Neuronal stem cell (in vitro differentiated cells): ENCODE measurements around the gene ISG15.

ENCODE experiments used
- DNase-seq: peaks from one replicate; pipeline ENCODE4 v3.0.0-alpha.2; 2013; ENCODE audit warnings: low spot score
- H2AFZ ChIP-seq: one replicate; pipeline ENCODE4 v1.6.1; 2013; ENCODE audit warnings: mild to moderate bottlenecking, low read length, inconsistent platforms
- H2AK5ac ChIP-seq: 2 replicates; pipeline ENCODE4 v1.6.1; 2013; ENCODE audit warnings: low read depth, mild to moderate bottlenecking, inconsistent platforms, low read length, moderate library complexity, mixed read lengths
- H2BK120ac ChIP-seq: 2 replicates; pipeline ENCODE4 v1.6.1; 2013; ENCODE audit warnings: low read depth, mild to moderate bottlenecking, inconsistent platforms, low read length, moderate library complexity, mixed read lengths
- H2BK12ac ChIP-seq: one replicate; pipeline ENCODE4 v1.6.1; 2013; ENCODE audit warnings: low read length, inconsistent platforms
- H2BK15ac ChIP-seq: 2 replicates; pipeline ENCODE4 v1.6.1; 2013; ENCODE audit warnings: mild to moderate bottlenecking, low read length, inconsistent platforms, mixed read lengths
- H2BK5ac ChIP-seq: one replicate; pipeline ENCODE4 v1.6.1; 2013; ENCODE audit warnings: inconsistent platforms, mild to moderate bottlenecking, low read length, moderate library complexity
- H3K14ac ChIP-seq: one replicate; pipeline ENCODE4 v1.6.1; 2013; ENCODE audit warnings: low read length, inconsistent platforms
- H3K18ac ChIP-seq: 2 replicates; pipeline ENCODE4 v1.6.1; 2013; ENCODE audit warnings: low read length, inconsistent platforms
- H3K23ac ChIP-seq: 2 replicates; pipeline ENCODE4 v1.6.1; 2013; ENCODE audit warnings: low read depth, mild to moderate bottlenecking, mixed read lengths, low read length, inconsistent platforms; ENCODE audit not compliant: poor library complexity
- H3K27ac ChIP-seq: replicated peaks from 3 replicates; pipeline ENCODE4 v1.5.1; 2013; ENCODE audit warnings: low read length, inconsistent platforms
- H3K27me3 ChIP-seq, 3 experiments: 2 replicates each; pipeline ENCODE4 v1.6.1; 2013; ENCODE audit warnings: low read length in 3 of 3, mild to moderate bottlenecking in 2 of 3, inconsistent platforms in 1 of 3, low read depth in 1 of 3, mixed read lengths in 1 of 3, moderate library complexity in 1 of 3; ENCODE audit not compliant: control insufficient read depth in 3 of 3, insufficient read depth in 3 of 3
- H3K36me3 ChIP-seq, 2 donors: replicated peaks in 1 of 2; 2 replicates each; pipeline ENCODE4 v1.6.1; 2013; ENCODE audit warnings: low read length in 2 of 2; ENCODE audit not compliant: control insufficient read depth in 2 of 2, insufficient read depth in 2 of 2
- H3K4ac ChIP-seq: 2 replicates; pipeline ENCODE4 v1.6.1; 2013; ENCODE audit warnings: inconsistent platforms, mild to moderate bottlenecking, low read length, moderate library complexity
- H3K4me1 ChIP-seq, 2 donors: 1 replicate in 1 of 2; 2 replicates in 1 of 2; pipeline ENCODE4 v1.6.1; 2013; ENCODE audit warnings: low read length in 2 of 2, low read depth in 1 of 2; ENCODE audit not compliant: control insufficient read depth in 2 of 2, insufficient read depth in 1 of 2
- H3K4me2 ChIP-seq: one replicate; pipeline ENCODE4 v1.6.1; 2013; ENCODE audit warnings: mild to moderate bottlenecking, low read length, inconsistent platforms; ENCODE audit not compliant: insufficient read depth, poor library complexity, severe bottlenecking
- H3K4me3 ChIP-seq, 2 donors: 2 replicates each; pipeline ENCODE4 v1.5.1; 2013; ENCODE audit warnings: low read length in 2 of 2, mild to moderate bottlenecking in 2 of 2, inconsistent platforms in 1 of 2, moderate library complexity in 1 of 2
- H3K79me1 ChIP-seq: one replicate; pipeline ENCODE4 v1.6.1; 2013; ENCODE audit warnings: low read depth, mild to moderate bottlenecking, inconsistent platforms, low read length, moderate library complexity
- H3K9ac ChIP-seq: one replicate; pipeline ENCODE4 v1.6.1; 2013; ENCODE audit warnings: mild to moderate bottlenecking, low read depth, low read length, inconsistent platforms; ENCODE audit not compliant: poor library complexity
- H3K9me3 ChIP-seq, 2 donors: replicated peaks in 1 of 2; 2 replicates each; pipeline versions ENCODE3 to v1.6.1; 2013; ENCODE audit warnings: low read length in 2 of 2, mild to moderate bottlenecking in 2 of 2, inconsistent platforms in 1 of 2, low read depth in 1 of 2, mixed read lengths in 1 of 2, moderate library complexity in 1 of 2; ENCODE audit not compliant: control insufficient read depth in 2 of 2, insufficient read depth in 1 of 2
- H4K8ac ChIP-seq: one replicate; pipeline ENCODE4 v1.6.1; 2013; ENCODE audit warnings: low read depth, mild to moderate bottlenecking, inconsistent platforms, low read length, moderate library complexity
- H4K91ac ChIP-seq: one replicate; pipeline ENCODE4 v1.6.1; 2013; ENCODE audit warnings: low read length, low read depth, mild to moderate bottlenecking, inconsistent platforms; ENCODE audit not compliant: poor library complexity
- WGBS, 2 donors: extraction: QIAGEN DNeasy Blood & Tissue Kit; methylation state at CpG; one replicate each; pipeline ENCODE4 v1.1.7; 2013; ENCODE audit warnings: missing lambda C conversion rate in 2 of 2, mixed read lengths in 1 of 2; ENCODE audit not compliant: insufficient read length in 2 of 2, insufficient replicate concordance in 1 of 2; ENCODE audit errors: extremely low coverage in 2 of 2; 5-methylcytosine and 5-hydroxymethylcytosine counted together

The ISG15 gene

DNA sequence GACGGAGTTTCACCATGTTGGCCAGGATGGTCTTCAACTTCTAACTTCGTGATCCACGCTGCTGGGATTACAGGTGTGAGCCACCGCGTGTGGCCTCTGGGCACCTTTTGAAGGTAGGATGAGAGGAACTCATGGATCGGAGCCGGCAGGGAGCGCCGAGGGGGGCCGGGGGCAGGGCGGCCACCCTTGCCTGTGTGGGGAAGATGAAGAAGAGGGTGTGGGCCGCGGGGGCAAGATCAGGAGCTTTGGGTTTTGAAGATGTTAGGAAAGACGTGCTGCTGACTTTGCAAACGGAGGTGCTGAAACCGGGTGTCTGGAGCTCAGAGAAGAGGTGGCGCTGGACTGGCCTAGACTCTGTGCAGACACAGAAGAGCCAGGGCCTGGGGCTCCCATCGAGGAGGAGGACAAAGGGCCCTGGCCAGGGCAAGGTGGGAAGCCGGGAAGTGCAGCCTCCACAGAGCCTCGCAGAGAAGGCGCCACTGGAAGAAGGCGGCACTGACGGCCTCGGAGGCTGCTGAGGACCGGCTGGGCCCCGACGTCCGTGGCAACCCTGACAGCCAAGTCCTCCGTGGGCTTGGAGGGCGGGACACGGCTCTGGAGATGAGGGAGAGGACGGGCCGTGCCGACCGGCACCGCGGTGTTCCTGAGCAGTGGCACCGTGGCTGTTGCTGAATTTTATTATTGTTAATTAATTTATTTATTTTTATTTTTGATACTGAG lies 47.1 kb downstream of the ISG15 start:
- WGBS, 2 donors: no CpG with 5 or more reads among the region's 38 CpGs
- peak overlapping the region; percentile 92 for H2BK15ac ChIP-seq

DNA sequence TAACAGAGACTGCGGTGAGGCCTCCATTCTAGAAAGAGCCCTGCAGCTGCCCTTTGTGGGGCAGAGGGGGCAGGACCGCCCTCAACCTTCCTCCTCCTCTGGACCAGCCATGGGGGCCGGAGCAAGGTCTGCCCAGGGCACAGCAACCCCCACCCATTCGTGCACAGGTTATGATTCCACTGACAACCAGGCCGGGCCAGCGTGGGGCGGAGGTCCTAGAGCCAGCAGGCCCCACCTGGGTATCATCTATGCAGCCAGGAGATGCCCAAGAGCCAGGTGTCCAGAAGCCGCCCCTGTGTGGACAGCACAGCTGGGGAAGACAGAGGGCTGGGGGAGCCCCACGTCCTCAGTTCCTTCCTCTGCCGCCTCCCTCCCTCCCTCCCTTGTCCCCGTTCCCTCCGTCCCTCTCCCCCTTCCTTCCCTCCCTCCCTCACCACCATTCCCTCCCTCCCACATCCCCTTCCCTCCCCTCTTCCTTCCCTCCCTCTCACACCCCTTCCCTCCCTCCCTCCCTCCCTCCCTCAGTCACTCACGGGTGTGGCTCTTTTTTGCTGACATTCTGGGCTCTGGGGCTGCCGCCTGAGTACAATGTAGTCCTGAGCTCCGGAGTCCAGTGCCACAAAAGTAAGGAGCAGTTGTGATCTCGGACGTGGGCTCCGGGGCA lies 48.5 kb downstream of the ISG15 start:
- Histone ChIP-seq H4K8ac (no peak overlapping the region), H3K18ac (peak overlapping the region; percentile 89), H3K4me1 (peaks cover 31 to 36% of the 10 kb centered on the region in 2 donors), H3K9me3 (no peaks in the 10 kb centered on the region), H2BK12ac (no peak overlapping the region), H2BK15ac (peak overlapping the region; percentile 81), H3K4ac (no peak overlapping the region), H3K23ac (no peak overlapping the region), H2AK5ac (peak overlapping the region; percentile 96), H3K79me1 (no peaks in the 10 kb centered on the region), H3K27me3 (peaks cover 4 to 62% (median 46%) of the 10 kb centered on the region in 3 experiments), H3K14ac (no peak overlapping the region), H2BK5ac (peak overlapping the region; percentile 24), H3K27ac (no peak overlapping the region), H3K9ac (peak overlapping the region; percentile 44), H3K36me3 (no peaks in the 10 kb centered on the region), H3K4me3 (no peak overlapping the region), H2AFZ (peak overlapping the region; percentile 61), H2BK120ac (no peak overlapping the region), H4K91ac (no peak overlapping the region), H3K4me2 (no peak overlapping the region)
- no CpG with 5 or more reads among the region's 18 CpGs for WGBS, 2 donors
- DNase-seq: no peak

More for the DNA sequence above, 47.1 kb downstream of the ISG15 start:
- H3K18ac ChIP-seq: peak overlapping the region; percentile 71
- peak overlapping the region; percentile 21 for H3K14ac ChIP-seq
- peak overlapping the region; percentile 63 for H2AK5ac ChIP-seq
- H2AFZ ChIP-seq: no peak overlapping the region
- no peak overlapping the region for H4K91ac ChIP-seq
- no peak overlapping the region for H3K27ac ChIP-seq
- H3K4me2 ChIP-seq: peak overlapping the region; percentile 95
- no peaks in the 10 kb centered on the region for H3K79me1 ChIP-seq
- peaks cover 0 to 2% of the 10 kb centered on the region in 2 donors for H3K36me3 ChIP-seq
- peak overlapping the region; percentile 73 for H3K23ac ChIP-seq
- H3K9me3 ChIP-seq: no peaks in the 10 kb centered on the region
- no peak overlapping the region for H2BK12ac ChIP-seq
- H3K4me1 ChIP-seq: peaks cover 31 to 36% of the 10 kb centered on the region in 2 donors
- no peak for DNase-seq
- no peak overlapping the region for H3K4ac ChIP-seq
- no peak overlapping the region for H4K8ac ChIP-seq
- no peak overlapping the region for H2BK120ac ChIP-seq
- peak overlapping the region; percentile 82 for H2BK5ac ChIP-seq
- no peak overlapping the region for H3K9ac ChIP-seq
- peaks cover 4 to 49% (median 46%) of the 10 kb centered on the region in 3 experiments for H3K27me3 ChIP-seq
- H3K4me3 ChIP-seq: peak overlapping the region in 1 of 2 donors; percentile 40

DNA sequence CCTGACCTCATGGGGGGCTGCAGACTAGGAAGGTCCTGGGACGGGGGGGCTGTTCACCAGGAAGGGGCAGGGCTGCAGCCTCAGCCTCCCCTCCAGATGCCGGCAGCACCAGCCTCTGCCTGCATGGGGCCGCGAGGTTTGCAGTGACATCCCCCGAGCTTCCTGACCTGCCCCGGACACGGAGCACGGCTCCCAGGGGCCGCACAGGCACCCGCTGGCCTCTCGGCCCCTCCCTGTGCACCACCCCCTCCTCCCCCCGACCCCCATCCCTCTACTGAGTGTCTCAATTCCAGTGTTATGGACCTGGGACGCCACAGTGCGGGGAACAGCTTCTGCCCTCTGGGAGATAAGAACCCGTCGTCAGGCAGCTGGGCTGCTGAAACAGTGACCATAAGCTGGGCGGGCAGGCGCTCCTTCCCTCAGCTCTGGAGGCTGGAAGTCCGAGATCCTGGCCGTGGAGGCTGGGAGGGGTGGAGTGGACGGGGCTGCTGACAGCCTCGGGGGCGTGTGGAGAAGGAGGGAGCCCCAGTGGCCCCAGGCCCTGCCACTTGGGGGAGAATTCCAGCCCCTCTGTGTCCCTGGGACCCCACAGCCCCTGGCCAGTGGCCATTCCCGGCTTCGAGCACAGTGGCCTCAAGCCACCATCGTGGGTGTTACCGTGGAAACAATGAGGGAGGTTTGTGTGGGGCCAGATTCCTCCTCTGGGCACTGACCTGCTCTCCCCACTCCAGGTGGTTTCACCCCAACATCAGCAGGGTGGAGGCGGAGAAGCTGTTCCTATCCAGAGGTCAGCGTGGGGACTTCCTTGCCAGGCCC lies 49.3 kb downstream of the ISG15 start:
- Histone ChIP-seq H2BK15ac (peak overlapping the region; percentile 79), H3K4me2 (no peak overlapping the region), H3K4me1 (peaks cover 31 to 36% of the 10 kb centered on the region in 2 donors), H3K4ac (peak overlapping the region; percentile 19), H3K9ac (no peak overlapping the region), H4K91ac (peak overlapping the region; percentile 64), H3K36me3 (no peaks in the 10 kb centered on the region), H3K18ac (peak overlapping the region; percentile 89), H3K14ac (peak overlapping the region; percentile 49), H4K8ac (no peak overlapping the region), H3K23ac (peak overlapping the region; percentile 61), H2AFZ (peak overlapping the region; percentile 61), H2AK5ac (peak overlapping the region; percentile 96), H3K27ac (no peak overlapping the region), H3K79me1 (no peaks in the 10 kb centered on the region), H2BK12ac (peak overlapping the region; percentile 77), H3K4me3 (no peak overlapping the region), H3K9me3 (no peaks in the 10 kb centered on the region), H2BK120ac (no peak overlapping the region), H2BK5ac (peak overlapping the region; percentile 39), H3K27me3 (peaks cover 4 to 67% (median 48%) of the 10 kb centered on the region in 3 experiments)
- DNase-seq: no peak
- WGBS, 2 donors: no CpG with 5 or more reads among the region's 29 CpGs
